Right lobe of liver (tissue), 6 donors: ENCODE results near the gene STK33. TPM values are rescaled to one million over a fixed set of nuclear protein-coding genes. Genes with fewer than 3 reads are reported as not detected.

Source experiments
- ATAC-seq, 4 donors: fragments of 200-7000 bp; cut with Tn5 transposase; one replicate each; pipeline ENCODE4 v1.9.1; 2020; ENCODE audit warnings: mild to moderate bottlenecking in 4 of 4, moderate library complexity in 4 of 4
- DNase-seq, 3 donors: peaks; one replicate each; pipeline ENCODE4 v3.0.0-alpha.2; 2020
- H3K27ac ChIP-seq, 3 donors: fragments of 200-600 bp; one replicate each; pipeline ENCODE4 v1.8.0; 2022
- H3K27me3 ChIP-seq, 2 donors: fragments of 200-600 bp; one replicate each; pipeline ENCODE4 v1.8.0; 2022
- H3K36me3 ChIP-seq, 4 donors: fragments of 200-600 bp; sonication (generic) in 1 of 4; one replicate each; pipeline versions ENCODE4 v1.5.1 to v1.8.0; 2017 to 2022; ENCODE audit warnings: control low read depth in 1 of 4
- H3K4me1 ChIP-seq, 4 donors: fragments of 200-600 bp; sonication (generic) in 1 of 4; one replicate each; pipeline versions ENCODE4 v1.5.1 to v1.8.0; 2017 to 2022; ENCODE audit warnings: control low read depth in 1 of 4
- H3K4me3 ChIP-seq, 3 donors: fragments of 200-600 bp; one replicate each; pipeline ENCODE4 v1.8.0; 2022
- H3K9me3 ChIP-seq, 4 donors: fragments of 200-600 bp; sonication (generic) in 1 of 4; one replicate each; pipeline versions ENCODE4 v1.5.1 to v1.8.0; 2017 to 2022; ENCODE audit warnings: control low read depth in 1 of 4
- CTCF ChIP-seq, 4 donors: fragments of 200-600 bp in 3 of 4; fragments of 450-650 bp in 1 of 4; IDR thresholded peaks; one replicate each; pipeline versions ENCODE4 v1.5.1 to v1.8.0; 2016 to 2022; ENCODE audit warnings: antibody characterized with exemption in 4 of 4, mild to moderate bottlenecking in 2 of 4
- POLR2A ChIP-seq: fragments of 450-650 bp; IDR thresholded peaks from one replicate; pipeline ENCODE4 v1.6.1; 2017; ENCODE audit warnings: antibody characterized with exemption, mild to moderate bottlenecking
- WGBS: methylation state at CpG from one replicate; pipeline ENCODE4 v1.1.6; 2018; ENCODE audit warnings: low coverage, low lambda C conversion rate; ENCODE audit not compliant: insufficient coverage; ENCODE audit errors: missing lambda C conversion rate; 5-methylcytosine and 5-hydroxymethylcytosine counted together
- intact Hi-C, 2 donors: fragments of 100-400 bp; cut with DNase I; formaldehyde crosslinking; loops; one replicate each; pipeline versions ENCODE4 v1.11.2 to v1.14.1; 2022
- total RNA-seq, 6 experiments: library from RNA; depleted of rRNA in 2 of 6; stranded (reverse); fragments of >200 nt in 2 of 6; fragmentation: NEBNext Ultra II Directional in 3 of 6; extraction: Animal tissue kit (Norgen Biotek cat#: 25700) in 3 of 6; gene quantifications; one replicate each; pipeline versions ENCODE4 v1.1.0 to v1.2.4, GENCODE V29; 2016 to 2023
- donor health status: DM: no; HTN: yes; CAD: no.
- donor health status: DM: no; HTN: no; CAD: no.
- donor health status: DM: no; HTN: no; CAD: no.
- donor health status: DM: no; HTN: yes; CAD: no.
- donor health status: DM: no; HTN: yes; CAD: no.

STK33 gene
- total RNA-seq, 6 experiments from 2014 or later = 0.12 to 1.1 (median 0.42) TPM; not detected in 2

GRCh38 chr11:8372641-8373381 is 221.2 kb downstream of the STK33 start:
- DNase-seq = peak in 1 of 3 donors; percentile 28
- no peak overlapping the region for H3K4me3 ChIP-seq
- no peaks in the 10 kb centered on the region for H3K36me3 ChIP-seq
- TF ChIP-seq POLR2A (no peak), CTCF (IDR thresholded peaks at IDR 0.05) (no peak)
- 50% methylated on average over 2 of the region's 12 CpGs for WGBS
- H3K9me3 ChIP-seq = no peaks in the 10 kb centered on the region
- no peaks in the 10 kb centered on the region for H3K27me3 ChIP-seq
- intact Hi-C loops = no loop called here
- no peaks in the 10 kb centered on the region for H3K4me1 ChIP-seq
- no peak for ATAC-seq
- no peak overlapping the region for H3K27ac ChIP-seq

GRCh38 chr11:8371516-8371884 is 222.5 kb downstream of the STK33 start:
- H3K9me3 ChIP-seq = no peaks in the 10 kb centered on the region
- H3K27me3 ChIP-seq = no peaks in the 10 kb centered on the region
- no peak overlapping the region for H3K4me3 ChIP-seq
- 50% methylated on average over 1 of the region's 1 CpG for WGBS
- DNase-seq (no peak), ATAC-seq (no peak)
- intact Hi-C loops = no loop called here
- TF ChIP-seq CTCF (IDR thresholded peaks at IDR 0.05) = no peak
- TF ChIP-seq POLR2A = no peak
- H3K27ac ChIP-seq = no peak overlapping the region
- no peaks in the 10 kb centered on the region for H3K36me3 ChIP-seq
- H3K4me1 ChIP-seq = no peaks in the 10 kb centered on the region

GRCh38 chr11:8370812-8371515 is 223.1 kb downstream of the STK33 start:
- WGBS = 62% methylated on average over 8 of the region's 8 CpGs
- TF ChIP-seq POLR2A = no peak
- intact Hi-C loops = no loop called here

GRCh38 chr11:8369592-8370205 is 224.3 kb downstream of the STK33 start:
- H3K36me3 ChIP-seq = no peaks in the 10 kb centered on the region
- no peak for ATAC-seq
- no peak overlapping the region for H3K27ac ChIP-seq
- H3K27me3 ChIP-seq = no peaks in the 10 kb centered on the region
- intact Hi-C loops = no loop called here
- 10% methylated on average over 2 of the region's 7 CpGs for WGBS
- peak in 1 of 3 donors; percentile 16 for DNase-seq
- H3K4me3 ChIP-seq = no peak overlapping the region
- H3K4me1 ChIP-seq = no peaks in the 10 kb centered on the region
- H3K9me3 ChIP-seq = no peaks in the 10 kb centered on the region
- TF ChIP-seq CTCF (IDR thresholded peaks at IDR 0.05) = no peak
- TF ChIP-seq POLR2A = no peak

More at GRCh38 chr11:8370812-8371515, 223.1 kb downstream of the STK33 start:
- Histone ChIP-seq H3K27ac (no peak overlapping the region), H3K9me3 (no peaks in the 10 kb centered on the region), H3K4me3 (no peak overlapping the region), H3K4me1 (no peaks in the 10 kb centered on the region), H3K27me3 (no peaks in the 10 kb centered on the region), H3K36me3 (no peaks in the 10 kb centered on the region)
- DNase-seq (peak in 1 of 3 donors; percentile 10), ATAC-seq (no peak)

DNA sequence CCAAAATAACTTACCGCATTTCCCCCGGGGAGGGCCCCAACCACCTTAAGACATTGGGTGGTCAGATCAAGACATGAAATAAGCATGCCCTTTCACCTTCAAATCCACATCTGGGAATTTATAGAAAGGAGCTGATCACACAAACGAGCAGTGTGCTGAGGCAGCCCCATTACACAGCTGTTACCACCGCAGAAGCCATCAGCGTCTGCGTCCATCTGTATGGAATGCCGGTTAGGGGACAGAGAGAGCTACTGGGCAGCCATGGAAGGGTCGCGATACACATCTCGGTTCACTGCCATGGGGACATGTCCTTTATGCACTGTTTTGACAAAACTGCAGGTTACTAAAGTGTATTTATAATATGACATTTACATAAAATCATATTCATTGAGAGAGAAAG is 225.3 kb downstream of the STK33 start:
- no peaks in the 10 kb centered on the region for H3K27me3 ChIP-seq
- no peaks in the 10 kb centered on the region for H3K36me3 ChIP-seq
- 71% methylated on average over 10 of the region's 10 CpGs for WGBS
- no peak overlapping the region for H3K27ac ChIP-seq
- intact Hi-C loops = no loop called here
- no peak for TF ChIP-seq CTCF (IDR thresholded peaks at IDR 0.05)
- TF ChIP-seq POLR2A = no peak
- no peaks in the 10 kb centered on the region for H3K4me1 ChIP-seq
- no peak for DNase-seq
- H3K4me3 ChIP-seq = no peak overlapping the region
- no peak for ATAC-seq
- no peaks in the 10 kb centered on the region for H3K9me3 ChIP-seq
